ENCODE data around the gene COBL. TPM values are rescaled to one million over a fixed set of nuclear protein-coding genes. Genes with fewer than 3 reads are reported as not detected.
A peak's percentile ranks its signal among the peaks of the same experiment; 100 is the strongest.

The COBL gene
- total and polyA plus RNA-seq, 2 of the 4 experiments (the other 2 are of a cell fraction), result under 0.01 TPM; not detected in 1

DNA sequence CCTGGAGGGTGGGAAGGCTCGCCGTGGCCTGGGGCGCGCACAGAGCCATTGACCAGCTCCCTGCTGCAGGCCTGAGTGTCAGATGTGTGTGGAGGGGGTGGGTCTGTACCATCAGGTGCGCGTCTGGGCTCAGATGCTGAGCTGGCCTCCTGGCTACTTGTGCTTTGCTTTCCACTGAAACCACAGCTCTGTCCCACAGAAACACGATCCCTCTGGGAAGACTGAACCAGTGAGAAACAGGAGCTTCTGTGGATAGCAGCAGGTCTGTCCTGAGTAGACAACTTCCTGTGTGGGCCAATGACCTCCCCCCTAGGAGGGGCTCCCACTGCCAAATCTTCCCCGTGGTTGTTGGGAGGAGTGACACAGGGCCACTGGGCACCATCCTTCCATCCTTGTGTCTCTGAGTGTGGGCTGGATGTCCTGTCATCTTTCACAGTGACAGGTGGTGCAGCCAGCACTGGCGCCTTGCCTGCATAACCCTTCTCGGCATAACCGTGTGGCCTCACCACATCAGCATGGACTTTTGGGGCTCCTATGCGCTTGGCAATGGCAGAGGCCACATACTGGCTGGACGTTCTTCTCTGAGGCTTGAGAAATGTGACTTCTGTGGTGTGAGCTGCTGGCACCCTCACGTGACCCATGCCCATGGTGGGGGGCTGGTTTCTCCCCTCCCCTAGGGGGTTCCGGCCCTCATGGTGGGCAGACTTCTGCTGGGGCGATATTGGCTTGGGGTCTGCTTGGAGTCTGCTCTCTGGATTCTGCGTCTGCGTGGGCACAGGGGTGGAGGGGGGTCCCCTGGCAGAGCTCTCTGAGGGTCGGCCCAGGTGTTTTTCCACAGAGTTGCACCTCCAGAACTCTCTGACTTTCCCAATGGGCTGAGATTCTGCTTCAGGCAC, 288.4 kb downstream of the COBL start:
- no peaks in the 10 kb centered on the region for H3K36me3 ChIP-seq (ENCODE audit: control insufficient read depth, insufficient read depth, low read length)
- H3K4me1 ChIP-seq (ENCODE audit: control insufficient read depth, insufficient read depth, low read length), result peaks cover 17% of the 10 kb centered on the region
- H3K4me3 ChIP-seq (ENCODE audit: insufficient read depth, low read depth, low read length), result no peak overlapping the region
- no peak overlapping the region for H4K8ac ChIP-seq (ENCODE audit: low read depth in 2 of 2, low read length in 2 of 2)
- no peaks in the 10 kb centered on the region for H3K9me3 ChIP-seq (ENCODE audit: control insufficient read depth, insufficient read depth, low read length)
- no peaks in the 10 kb centered on the region for H3K79me1 ChIP-seq (ENCODE audit: low read depth in 1 of 2, low read length in 2 of 2)
- H2AK5ac ChIP-seq (ENCODE audit: low read depth, low read length), result peak overlapping the region; percentile 79
- WGBS, 2 experiments (ENCODE audit: extremely low coverage in 2 of 2, insufficient read length in 1 of 2), result 83% methylated on average over 3 of the region's 19 CpGs; no CpG with 5 or more reads in 1 of the 2 experiments
- H3K9me1 ChIP-seq (ENCODE audit: insufficient read depth, low read length), result peaks cover 20% of the 10 kb centered on the region
- no peak overlapping the region for H3K18ac ChIP-seq (ENCODE audit: low read depth, low read length)
- peak overlapping the region; percentile 79 for H2BK20ac ChIP-seq (ENCODE audit: low read depth, low read length)
- H2BK120ac ChIP-seq (ENCODE audit: low read depth, low read length), result peak overlapping the region; percentile 64
- POLR2A ChIA-PET (ENCODE audit: unreplicated experiment), result no interaction called here
- H3K27ac ChIP-seq (ENCODE audit: insufficient read depth, low read length), result peak overlapping the region; percentile 75; the same call in 1 of the 2 replicates
- peak overlapping the region; percentile 60 for H3K14ac ChIP-seq (replicated peaks; ENCODE audit: low read depth, low read length)
- H4K5ac ChIP-seq (ENCODE audit: low read depth, low read length), result no peak overlapping the region
- peak overlapping the region; percentile 16 for H4K91ac ChIP-seq (ENCODE audit: insufficient read depth, low read depth, low read length)
- H4K20me1 ChIP-seq (ENCODE audit: insufficient read depth, low read length), result peaks cover 7% of the 10 kb centered on the region; the same call in 1 of the 2 replicates
- no TSS peak for BruUV-seq (replicated peaks)
- no peak overlapping the region for H3K4me2 ChIP-seq (ENCODE audit: low read depth, low read length)
- H3K27me3 ChIP-seq (ENCODE audit: control insufficient read depth, insufficient read depth, low read length), result no peaks in the 10 kb centered on the region; the same call in 1 of the 2 replicates
- H3K56ac ChIP-seq (ENCODE audit: extremely low read depth, insufficient read depth, low read length), result no peak overlapping the region
- no peak overlapping the region for H2BK5ac ChIP-seq (ENCODE audit: low read depth, low read length, poor library complexity, severe bottlenecking)
- no peak overlapping the region for H3K23ac ChIP-seq (ENCODE audit: low read depth, low read length)
- intact Hi-C loops (cut with micrococcal nuclease) (no loop called here), dilution Hi-C loops (cut with HindIII; ENCODE audit: low sequenced_read_pairs, unreplicated experiment) (no loop called here), in situ Hi-C loops (cut with MboI; ENCODE audit: low sequenced_read_pairs) (no loop called here)
- CTCF ChIA-PET, result no interaction called here
- DNase-seq, result peak; percentile 67
- no peak overlapping the region for H3K9ac ChIP-seq (ENCODE audit: low read depth, low read length)
- H3K4ac ChIP-seq (ENCODE audit: low read depth, low read length), result peak overlapping the region; percentile 81; the same call in 1 of the 2 replicates
- no peak; the same call in 1 of the 2 replicates for ATAC-seq (ENCODE audit: low read depth)
- peak overlapping the region; percentile 15; the same call in 2 of the 3 replicates for H2BK15ac ChIP-seq (ENCODE audit: low read depth, low read length)
- H2AFZ ChIP-seq (replicated peaks; ENCODE audit: low read length, poor library complexity), result peak overlapping the region; percentile 15
- H2AK9ac ChIP-seq (replicated peaks; ENCODE audit: low read depth, low read length, poor library complexity), result peak overlapping the region; percentile 25
- TF ChIP-seq SMC3 (IDR thresholded peaks at IDR 0.05; ENCODE audit: low read depth, low read length) (no peak), RAD21 (IDR thresholded peaks at IDR 0.05; ENCODE audit: low read length) (no peak), POLR2A (IDR thresholded peaks at IDR 0.05; ENCODE audit: low read depth, low read length) (no peak), MAZ (IDR thresholded peaks at IDR 0.05; ENCODE audit: borderline replicate concordance, low read depth, low read length) (no peak), RCOR1 (IDR thresholded peaks at IDR 0.05; ENCODE audit: insufficient replicate concordance, low read length) (no peak), FOS (IDR thresholded peaks at IDR 0.05; ENCODE audit: low read depth, low read length) (no peak), MAFK (IDR thresholded peaks at IDR 0.05; ENCODE audit: low read depth, low read length) (no peak), NFE2L2 (IDR thresholded peaks at IDR 0.05; ENCODE audit: low read depth, low read length) (no peak), CEBPB (IDR thresholded peaks at IDR 0.05; ENCODE audit: low read depth, low read length) (no peak), RFX5 (IDR thresholded peaks at IDR 0.05; ENCODE audit: low read depth, low read length) (no peak), CHD1 (IDR thresholded peaks at IDR 0.05; ENCODE audit: low read depth, low read length) (no peak)
- TF ChIP-seq, protein P1, sequence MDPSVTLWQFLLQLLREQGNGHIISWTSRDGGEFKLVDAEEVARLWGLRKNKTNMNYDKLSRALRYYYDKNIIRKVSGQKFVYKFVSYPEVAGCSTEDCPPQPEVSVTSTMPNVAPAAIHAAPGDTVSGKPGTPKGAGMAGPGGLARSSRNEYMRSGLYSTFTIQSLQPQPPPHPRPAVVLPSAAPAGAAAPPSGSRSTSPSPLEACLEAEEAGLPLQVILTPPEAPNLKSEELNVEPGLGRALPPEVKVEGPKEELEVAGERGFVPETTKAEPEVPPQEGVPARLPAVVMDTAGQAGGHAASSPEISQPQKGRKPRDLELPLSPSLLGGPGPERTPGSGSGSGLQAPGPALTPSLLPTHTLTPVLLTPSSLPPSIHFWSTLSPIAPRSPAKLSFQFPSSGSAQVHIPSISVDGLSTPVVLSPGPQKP (IDR thresholded peaks at IDR 0.05; ENCODE audit: borderline replicate concordance, low read depth, low read length), result no peak
- TF ChIP-seq, protein P2, sequence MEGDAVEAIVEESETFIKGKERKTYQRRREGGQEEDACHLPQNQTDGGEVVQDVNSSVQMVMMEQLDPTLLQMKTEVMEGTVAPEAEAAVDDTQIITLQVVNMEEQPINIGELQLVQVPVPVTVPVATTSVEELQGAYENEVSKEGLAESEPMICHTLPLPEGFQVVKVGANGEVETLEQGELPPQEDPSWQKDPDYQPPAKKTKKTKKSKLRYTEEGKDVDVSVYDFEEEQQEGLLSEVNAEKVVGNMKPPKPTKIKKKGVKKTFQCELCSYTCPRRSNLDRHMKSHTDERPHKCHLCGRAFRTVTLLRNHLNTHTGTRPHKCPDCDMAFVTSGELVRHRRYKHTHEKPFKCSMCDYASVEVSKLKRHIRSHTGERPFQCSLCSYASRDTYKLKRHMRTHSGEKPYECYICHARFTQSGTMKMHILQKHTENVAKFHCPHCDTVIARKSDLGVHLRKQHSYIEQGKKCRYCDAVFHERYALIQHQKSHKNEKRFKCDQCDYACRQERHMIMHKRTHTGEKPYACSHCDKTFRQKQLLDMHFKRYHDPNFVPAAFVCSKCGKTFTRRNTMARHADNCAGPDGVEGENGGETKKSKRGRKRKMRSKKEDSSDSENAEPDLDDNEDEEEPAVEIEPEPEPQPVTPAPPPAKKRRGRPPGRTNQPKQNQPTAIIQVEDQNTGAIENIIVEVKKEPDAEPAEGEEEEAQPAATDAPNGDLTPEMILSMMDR (conservative IDR thresholded peaks at IDR 0.05; ENCODE audit: low read depth, low read length), result no peak
- TF ChIP-seq, protein P3, sequence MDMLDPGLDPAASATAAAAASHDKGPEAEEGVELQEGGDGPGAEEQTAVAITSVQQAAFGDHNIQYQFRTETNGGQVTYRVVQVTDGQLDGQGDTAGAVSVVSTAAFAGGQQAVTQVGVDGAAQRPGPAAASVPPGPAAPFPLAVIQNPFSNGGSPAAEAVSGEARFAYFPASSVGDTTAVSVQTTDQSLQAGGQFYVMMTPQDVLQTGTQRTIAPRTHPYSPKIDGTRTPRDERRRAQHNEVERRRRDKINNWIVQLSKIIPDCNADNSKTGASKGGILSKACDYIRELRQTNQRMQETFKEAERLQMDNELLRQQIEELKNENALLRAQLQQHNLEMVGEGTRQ (IDR thresholded peaks at IDR 0.05; ENCODE audit: low read depth, low read length), result no peak

All from IMR-90 (cell line).